Measurements from ENCODE around the gene ZNF438.
"Not testable (repeated sequence)": the region's sequence is repeated elsewhere in the genome, so short reads cannot be mapped to it uniquely, and the experiment has no call there.

The ZNF438 gene

DNA sequence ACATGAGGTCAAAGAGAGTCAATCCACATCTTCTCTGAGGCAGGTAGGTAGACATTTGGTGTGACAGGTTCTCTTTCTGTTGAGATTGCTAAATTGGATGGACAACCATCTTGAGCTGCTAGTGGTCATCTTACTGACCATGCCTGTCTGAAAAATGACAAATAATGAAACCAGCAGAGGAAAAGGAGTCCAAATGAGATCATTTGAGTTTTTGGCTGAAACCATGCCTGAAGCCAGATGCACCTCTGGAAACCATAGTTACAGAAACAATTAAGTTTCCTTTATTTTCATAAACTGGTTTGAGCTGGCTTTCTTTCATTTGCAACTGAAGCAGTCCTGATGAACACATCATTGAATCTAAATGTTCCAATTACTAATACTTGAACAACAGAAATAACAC, 100.6 kb downstream of the ZNF438 start:
- Mint-ChIP-seq H3K4me1 (peaks cover 17% of the 10 kb centered on the region), H3K27me3 (no peaks in the 10 kb centered on the region), H3K36me3 (ENCODE audit: low read depth) (peaks cover 28% of the 10 kb centered on the region), H3K9me3 (peaks cover 9% of the 10 kb centered on the region), H3K4me3 (no peak overlapping the region), H3K27ac (no peak overlapping the region)
- DNase-seq (no peak), ATAC-seq (no peak)

DNA sequence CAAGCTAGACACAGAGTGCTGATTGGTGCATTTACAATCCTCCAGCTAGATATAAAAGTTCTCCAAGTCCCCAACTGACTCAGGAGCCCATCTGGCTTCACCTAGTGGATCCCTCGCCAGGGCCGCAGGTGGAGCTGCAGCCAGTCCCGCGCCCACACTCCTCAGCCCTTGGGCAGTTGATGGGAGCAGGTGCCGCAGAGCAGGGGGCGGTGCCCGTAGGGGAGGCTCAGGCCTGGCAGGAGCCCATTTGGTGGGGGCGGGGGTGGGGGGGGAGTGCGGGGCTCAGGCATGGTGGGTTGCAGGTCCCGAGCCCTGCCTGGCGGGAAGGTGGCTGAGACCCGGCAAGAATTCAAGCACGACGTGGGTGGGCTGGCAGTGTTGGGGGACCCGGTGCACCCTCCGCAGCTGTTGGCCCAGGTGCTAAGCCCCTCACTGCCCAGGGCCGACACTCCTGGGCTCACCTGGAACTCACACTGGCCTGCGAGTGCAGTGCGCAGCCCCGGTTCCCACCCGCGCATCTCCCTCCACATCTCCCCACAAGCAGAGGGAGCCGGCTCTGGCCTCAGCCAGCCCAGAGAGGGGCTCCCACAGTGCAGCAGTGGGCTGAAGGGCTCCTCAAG, 101.7 kb downstream of the ZNF438 start:
- ATAC-seq (no peak), DNase-seq (no peak)
- peaks cover 20% of the 10 kb centered on the region for H3K36me3 Mint-ChIP-seq (ENCODE audit: low read depth)
- no peak overlapping the region for H3K27ac Mint-ChIP-seq
- H3K4me1 Mint-ChIP-seq, result peaks cover 13% of the 10 kb centered on the region
- H3K27me3 Mint-ChIP-seq, result no peaks in the 10 kb centered on the region
- H3K4me3 Mint-ChIP-seq, result no peak overlapping the region
- H3K9me3 Mint-ChIP-seq, result peaks cover 7% of the 10 kb centered on the region

DNA sequence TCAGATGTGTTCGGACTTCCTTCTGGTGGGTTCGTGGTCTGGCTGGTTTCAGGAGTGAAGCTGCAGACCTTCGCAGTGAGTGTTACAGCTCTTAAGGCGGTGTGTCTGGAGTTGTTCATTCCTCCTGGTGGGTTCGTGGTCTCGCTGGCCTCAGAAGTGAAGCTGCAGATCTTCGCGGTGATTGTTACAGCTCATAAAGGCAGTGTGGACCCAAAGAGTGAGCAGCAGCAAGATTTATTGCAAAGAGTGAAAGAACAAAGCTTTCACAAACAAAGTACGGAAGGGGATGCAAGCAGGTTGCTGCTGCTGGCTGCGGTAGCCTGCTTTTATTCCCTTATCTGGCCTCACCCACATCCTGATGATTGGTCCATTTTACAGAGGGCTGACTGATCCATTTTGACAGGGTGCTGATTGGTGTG, 102.3 kb downstream of the ZNF438 start:
- H3K27me3 Mint-ChIP-seq, ATAC-seq: not testable (repeated sequence)
- peaks cover 12% of the 10 kb centered on the region for H3K4me1 Mint-ChIP-seq
- H3K4me3 Mint-ChIP-seq, result peak overlapping the region; percentile 57
- peak; percentile 3 for DNase-seq
- peaks cover 25% of the 10 kb centered on the region for H3K36me3 Mint-ChIP-seq (ENCODE audit: low read depth)
- peaks cover 10% of the 10 kb centered on the region for H3K9me3 Mint-ChIP-seq
- peak overlapping the region; percentile 37 for H3K27ac Mint-ChIP-seq

DNA sequence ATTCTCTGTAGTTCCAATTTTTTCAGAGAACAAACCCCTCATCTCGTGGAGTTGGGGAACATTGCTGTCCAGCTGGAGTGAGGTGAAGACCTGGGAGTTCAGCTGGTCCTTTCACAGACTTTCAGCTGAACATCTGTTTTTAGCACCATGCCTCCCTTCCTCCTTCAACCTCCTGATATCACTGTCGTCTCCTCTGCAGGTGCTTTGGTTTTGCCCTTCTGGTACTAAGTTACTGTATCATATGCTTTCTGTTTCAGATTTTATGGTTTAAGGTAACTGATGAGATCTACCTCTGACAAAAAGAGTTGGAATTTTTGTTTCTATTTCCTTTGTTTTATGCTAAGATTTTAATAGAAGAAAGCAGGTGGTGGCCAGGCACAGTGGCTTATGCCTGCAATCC, 102.9 kb downstream of the ZNF438 start:
- DNase-seq (no peak), ATAC-seq (no peak)
- Mint-ChIP-seq H3K4me1 (peaks cover 12% of the 10 kb centered on the region), H3K36me3 (ENCODE audit: low read depth) (peaks cover 29% of the 10 kb centered on the region), H3K27me3 (no peaks in the 10 kb centered on the region), H3K9me3 (peaks cover 14% of the 10 kb centered on the region), H3K27ac (peak overlapping the region; percentile 37), H3K4me3 (peak overlapping the region; percentile 57)

DNA sequence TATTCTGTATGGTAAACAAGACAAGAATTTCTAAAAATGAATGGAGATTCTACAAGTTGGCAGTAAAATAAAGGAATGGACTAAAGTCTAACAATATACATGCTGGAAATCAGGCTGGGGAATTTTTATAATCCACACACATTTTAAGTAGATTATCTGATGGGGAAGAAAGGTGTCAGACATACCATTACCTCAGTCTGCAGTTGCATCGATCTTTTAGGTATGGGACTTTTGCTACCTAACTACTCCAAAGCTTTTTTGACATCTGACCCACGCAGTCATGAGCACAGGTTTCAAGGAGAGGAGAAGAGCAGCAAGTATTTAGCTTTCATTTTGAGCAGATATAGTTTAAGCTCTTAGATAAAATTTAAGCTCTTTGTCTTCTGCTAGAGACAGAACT, 113.0 kb downstream of the ZNF438 start:
- Mint-ChIP-seq H3K27ac (no peak overlapping the region), H3K9me3 (peaks cover 7% of the 10 kb centered on the region)

DNA sequence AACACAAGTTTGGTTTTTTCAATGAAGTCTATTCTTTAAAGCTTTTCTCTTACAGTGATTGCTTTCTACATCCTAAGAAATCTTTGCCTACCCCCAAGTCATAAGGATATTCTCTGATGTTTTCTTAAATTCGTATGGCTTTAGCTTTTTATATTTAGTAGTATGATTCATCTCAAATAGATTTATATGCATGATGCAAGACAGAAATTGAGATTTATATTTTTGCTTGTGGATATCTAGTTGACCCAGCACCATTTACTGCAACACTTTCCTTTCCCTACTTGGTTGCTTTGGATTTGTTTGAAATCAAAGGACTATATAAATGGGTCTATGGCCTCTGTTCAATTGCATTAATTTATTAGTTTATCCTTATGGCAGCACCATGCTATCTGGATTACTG, 113.9 kb downstream of the ZNF438 start:
- Mint-ChIP-seq H3K9me3 (no peaks in the 10 kb centered on the region), H3K4me1 (no peaks in the 10 kb centered on the region), H3K27ac (no peak overlapping the region), H3K27me3 (no peaks in the 10 kb centered on the region), H3K4me3 (no peak overlapping the region), H3K36me3 (ENCODE audit: low read depth) (peaks cover 4% of the 10 kb centered on the region)
- ATAC-seq (no peak), DNase-seq (no peak)

More for the DNA sequence above, 113.0 kb downstream of the ZNF438 start:
- Mint-ChIP-seq H3K36me3 (ENCODE audit: low read depth) (peaks cover 10% of the 10 kb centered on the region), H3K4me1 (no peaks in the 10 kb centered on the region), H3K27me3 (no peaks in the 10 kb centered on the region), H3K4me3 (no peak overlapping the region)
- DNase-seq (no peak), ATAC-seq (no peak)

DNA sequence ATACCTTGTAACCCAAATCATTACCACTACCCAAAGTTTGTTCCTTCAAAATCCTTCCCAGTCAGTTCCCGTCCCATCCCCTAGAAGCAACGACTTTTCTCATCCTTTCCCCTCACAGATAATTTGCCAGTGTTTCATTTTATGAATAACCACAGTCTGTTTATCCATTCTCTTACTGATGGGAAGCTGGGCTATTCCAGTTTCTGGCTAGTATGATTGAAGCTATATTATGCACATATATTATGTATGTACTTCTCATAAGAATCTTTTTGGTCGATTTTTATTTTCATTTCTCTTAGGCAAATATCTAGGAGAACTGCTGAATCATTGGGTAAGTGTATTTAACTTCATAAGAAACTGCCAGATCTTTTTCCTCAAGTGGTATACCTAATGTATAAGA, 114.6 kb downstream of the ZNF438 start:
- Mint-ChIP-seq H3K27me3 (no peaks in the 10 kb centered on the region), H3K27ac (no peak overlapping the region), H3K4me3 (no peak overlapping the region), H3K9me3 (no peaks in the 10 kb centered on the region), H3K4me1 (no peaks in the 10 kb centered on the region), H3K36me3 (ENCODE audit: low read depth) (peaks cover 4% of the 10 kb centered on the region)
- DNase-seq, result no peak
- ATAC-seq, result no peak

DNA sequence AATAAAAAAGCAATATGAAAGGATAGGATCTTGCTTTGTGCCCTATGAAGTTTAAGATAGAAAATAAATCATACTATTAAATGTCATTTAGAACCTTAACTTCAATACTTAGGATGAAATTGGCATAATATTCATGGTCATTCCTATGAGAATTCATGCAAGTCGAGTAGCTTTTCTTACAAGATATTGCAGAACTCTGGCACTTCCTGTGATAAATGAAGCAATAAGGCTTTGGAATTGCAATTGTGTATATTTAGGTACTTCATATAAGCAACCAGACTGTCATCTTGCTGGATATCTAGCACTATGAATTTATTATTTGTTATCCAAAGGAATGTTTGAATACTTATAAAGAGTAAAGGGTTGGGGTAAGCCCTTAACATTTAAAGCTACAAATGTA, 116.5 kb downstream of the ZNF438 start:
- DNase-seq (no peak), ATAC-seq (no peak)
- H3K4me3 Mint-ChIP-seq, result no peak overlapping the region
- H3K9me3 Mint-ChIP-seq, result no peaks in the 10 kb centered on the region
- no peaks in the 10 kb centered on the region for H3K27me3 Mint-ChIP-seq
- H3K36me3 Mint-ChIP-seq (ENCODE audit: low read depth), result peaks cover 4% of the 10 kb centered on the region
- H3K4me1 Mint-ChIP-seq, result no peaks in the 10 kb centered on the region
- H3K27ac Mint-ChIP-seq, result no peak overlapping the region

DNA sequence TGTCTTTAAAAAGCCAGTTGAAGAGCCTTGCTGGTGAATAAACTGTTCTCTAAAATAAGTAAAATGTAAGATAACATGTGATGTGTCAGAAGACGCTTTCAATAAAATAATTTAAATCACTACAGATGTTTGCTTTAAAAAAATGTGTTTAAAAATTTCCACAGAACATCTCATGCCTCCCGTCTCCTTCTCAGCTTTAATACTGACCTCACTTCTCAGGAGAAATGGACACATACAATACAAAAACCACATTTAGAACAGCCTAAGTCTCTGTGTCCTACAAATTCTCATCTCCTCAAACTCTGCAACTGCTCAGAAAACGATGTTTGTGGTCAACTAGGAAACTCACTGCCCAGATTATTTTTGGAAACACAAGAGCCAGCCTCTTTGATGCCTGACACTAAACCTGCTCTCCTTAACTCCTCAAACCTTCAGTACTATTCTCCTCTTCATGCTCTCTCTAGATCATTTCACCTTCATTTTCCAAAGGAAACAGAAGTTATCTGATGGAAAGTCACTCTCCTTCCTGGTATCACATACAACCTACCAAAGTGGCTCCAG, 120.3 kb downstream of the ZNF438 start:
- H3K27ac Mint-ChIP-seq, result no peak overlapping the region
- H3K27me3 Mint-ChIP-seq, result no peaks in the 10 kb centered on the region
- H3K4me3 Mint-ChIP-seq, result no peak overlapping the region
- peaks cover 9% of the 10 kb centered on the region for H3K36me3 Mint-ChIP-seq (ENCODE audit: low read depth)
- ATAC-seq (no peak), DNase-seq (no peak)
- H3K9me3 Mint-ChIP-seq, result no peaks in the 10 kb centered on the region
- no peaks in the 10 kb centered on the region for H3K4me1 Mint-ChIP-seq

DNA sequence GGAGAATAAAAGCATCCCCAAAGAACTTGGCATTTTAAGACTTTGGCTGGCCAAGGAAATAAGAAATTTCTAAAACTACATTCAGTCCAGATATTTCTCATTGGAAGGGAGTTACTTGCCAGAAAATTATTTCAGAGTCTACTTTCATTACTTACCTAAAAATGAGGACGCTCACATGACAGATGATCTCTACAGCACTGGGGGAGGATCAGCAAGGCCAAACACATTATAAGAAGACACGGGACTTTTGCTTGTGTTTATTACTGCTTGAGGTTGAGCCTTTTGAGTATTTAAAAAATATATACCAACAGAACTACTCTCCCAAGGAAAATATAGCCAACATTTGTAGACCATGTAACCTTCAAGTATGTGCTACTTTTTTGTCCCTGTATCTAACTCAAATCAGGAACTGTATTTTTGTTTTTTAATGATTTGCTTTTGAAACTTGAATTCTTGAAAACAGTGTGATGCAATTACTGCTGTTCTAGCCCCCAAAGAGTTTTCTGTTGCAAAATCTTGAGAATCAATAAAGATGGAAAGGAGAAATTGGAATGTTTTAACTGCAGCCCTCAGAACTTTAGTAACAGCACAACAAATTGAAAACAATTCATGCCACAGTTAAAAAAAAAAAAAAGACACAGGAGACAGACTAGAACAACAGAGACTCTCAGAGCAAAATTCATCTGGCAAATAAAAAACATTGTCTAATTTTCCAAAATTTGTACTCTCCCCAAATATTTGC, 128.1 kb downstream of the ZNF438 start:
- no peak for ATAC-seq
- H3K27ac Mint-ChIP-seq, result no peak overlapping the region
- peaks cover 10% of the 10 kb centered on the region for H3K9me3 Mint-ChIP-seq
- no peaks in the 10 kb centered on the region for H3K27me3 Mint-ChIP-seq
- peaks cover 32% of the 10 kb centered on the region for H3K36me3 Mint-ChIP-seq (ENCODE audit: low read depth)
- no peak for DNase-seq
- no peaks in the 10 kb centered on the region for H3K4me1 Mint-ChIP-seq
- H3K4me3 Mint-ChIP-seq, result no peak overlapping the region

DNA sequence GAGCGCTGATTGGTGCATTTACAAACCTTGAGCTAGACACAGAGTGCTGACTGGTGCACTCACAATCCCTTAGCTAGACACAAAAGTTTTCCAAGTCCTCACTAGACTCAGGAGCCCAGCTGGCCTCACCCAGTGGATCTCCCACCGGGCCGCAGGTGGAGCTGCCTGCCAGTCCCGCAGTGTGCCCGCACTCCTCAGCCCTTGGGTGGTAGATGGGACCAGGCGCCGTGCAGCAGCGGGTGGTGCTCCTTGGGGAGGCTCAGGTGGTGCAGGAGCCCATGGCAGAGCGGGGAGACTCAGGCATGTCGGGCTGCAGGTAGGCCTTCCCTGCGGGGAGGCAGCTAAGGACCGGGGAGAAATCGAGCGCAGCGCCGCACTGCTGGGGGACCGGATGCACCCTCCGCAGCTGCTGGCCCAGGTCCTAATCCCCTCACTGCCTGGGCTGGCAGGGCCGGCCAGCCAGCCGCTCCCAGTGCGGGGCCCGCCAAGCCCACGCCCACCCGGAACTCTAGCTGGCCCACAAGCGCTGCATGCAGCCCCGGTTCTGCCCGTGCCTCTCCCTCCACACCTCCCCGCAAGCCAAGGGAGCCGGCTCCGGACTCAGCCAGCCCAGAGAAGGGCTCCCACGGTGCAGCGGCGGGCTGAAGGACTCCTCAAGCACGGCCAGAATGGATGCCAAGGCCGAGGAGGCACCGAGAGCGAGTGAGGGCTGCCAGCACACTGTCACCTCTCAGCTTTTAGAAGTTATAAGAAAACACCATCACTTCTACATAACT, 128.9 kb downstream of the ZNF438 start:
- no peak overlapping the region for H3K4me3 Mint-ChIP-seq
- ATAC-seq (no peak), DNase-seq (no peak)
- peaks cover 32% of the 10 kb centered on the region for H3K36me3 Mint-ChIP-seq (ENCODE audit: low read depth)
- no peaks in the 10 kb centered on the region for H3K27me3 Mint-ChIP-seq
- no peak overlapping the region for H3K27ac Mint-ChIP-seq
- peaks cover 10% of the 10 kb centered on the region for H3K9me3 Mint-ChIP-seq
- no peaks in the 10 kb centered on the region for H3K4me1 Mint-ChIP-seq

DNA sequence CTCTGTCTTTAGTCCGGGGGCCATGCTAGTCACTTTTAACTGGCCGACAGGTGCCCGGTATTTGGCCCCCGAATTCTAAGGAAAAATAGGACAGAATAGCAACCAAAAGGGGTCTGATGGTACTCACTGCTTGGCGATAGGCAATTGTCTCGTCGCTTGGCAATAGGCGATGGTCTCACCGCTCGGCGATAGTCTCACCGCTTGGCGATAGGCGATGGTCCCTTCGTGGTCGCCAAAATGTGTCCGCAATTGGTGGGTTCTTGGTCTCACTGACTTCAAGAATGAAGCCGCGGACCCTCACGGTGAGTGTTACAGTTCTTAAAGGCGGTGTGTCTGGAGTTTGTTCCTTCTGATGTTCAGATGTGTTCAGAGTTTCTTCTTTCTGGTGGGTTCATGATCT, 130.2 kb downstream of the ZNF438 start:
- not testable (repeated sequence) for H3K9me3 Mint-ChIP-seq, H3K4me1 Mint-ChIP-seq, DNase-seq, ATAC-seq, H3K27me3 Mint-ChIP-seq, H3K27ac Mint-ChIP-seq, H3K4me3 Mint-ChIP-seq
- H3K36me3 Mint-ChIP-seq (ENCODE audit: low read depth), result peaks cover 24% of the 10 kb centered on the region

DNA sequence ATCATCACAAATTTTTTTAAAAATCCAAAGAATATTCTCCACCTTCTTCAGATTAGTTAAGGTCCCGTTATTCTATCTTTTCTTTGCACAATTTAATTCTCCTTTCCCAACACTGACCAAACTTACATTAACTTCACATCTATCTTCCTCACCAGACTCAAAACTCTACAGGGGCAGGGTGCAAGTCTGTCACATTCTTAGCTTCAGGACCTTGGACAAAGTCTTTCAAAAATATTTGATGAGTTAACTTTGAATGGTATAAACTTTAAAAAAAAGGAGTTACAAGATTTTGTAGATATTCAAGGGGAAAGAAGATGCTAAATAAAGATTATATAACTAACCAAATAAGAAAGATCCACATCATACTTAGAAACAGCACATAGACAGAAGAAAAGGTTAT, 132.7 kb downstream of the ZNF438 start:
- Mint-ChIP-seq H3K9me3 (peaks cover 10% of the 10 kb centered on the region), H3K4me1 (peaks cover 5% of the 10 kb centered on the region), H3K27me3 (no peaks in the 10 kb centered on the region), H3K36me3 (ENCODE audit: low read depth) (peaks cover 24% of the 10 kb centered on the region), H3K27ac (no peak overlapping the region), H3K4me3 (no peak overlapping the region)
- DNase-seq (no peak), ATAC-seq (no peak)

DNA sequence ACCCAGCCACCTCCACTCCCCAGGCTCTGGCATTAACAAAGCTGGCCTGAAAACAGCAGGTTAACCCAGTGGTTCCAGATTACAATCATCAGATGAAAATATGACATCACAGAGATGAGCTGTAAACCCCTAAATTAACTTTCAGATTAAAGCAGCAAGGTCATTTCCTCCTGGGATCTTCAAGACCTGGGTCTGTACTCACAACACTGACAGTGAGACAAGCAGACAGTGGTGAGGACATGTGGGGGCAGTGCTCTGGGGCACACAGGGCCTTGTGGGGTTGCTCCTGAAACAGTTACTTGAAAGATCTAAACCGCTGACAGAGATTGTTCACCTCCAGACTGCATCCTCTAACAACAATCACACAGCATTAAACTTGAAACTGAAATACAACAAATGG, 134.1 kb downstream of the ZNF438 start:
- H3K4me1 Mint-ChIP-seq, result peaks cover 5% of the 10 kb centered on the region
- peak; percentile 61 for ATAC-seq
- no peak for DNase-seq
- H3K36me3 Mint-ChIP-seq (ENCODE audit: low read depth), result peaks cover 24% of the 10 kb centered on the region
- H3K27ac Mint-ChIP-seq, result no peak overlapping the region
- H3K27me3 Mint-ChIP-seq, result no peaks in the 10 kb centered on the region
- H3K9me3 Mint-ChIP-seq, result peaks cover 10% of the 10 kb centered on the region
- H3K4me3 Mint-ChIP-seq, result no peak overlapping the region

DNA sequence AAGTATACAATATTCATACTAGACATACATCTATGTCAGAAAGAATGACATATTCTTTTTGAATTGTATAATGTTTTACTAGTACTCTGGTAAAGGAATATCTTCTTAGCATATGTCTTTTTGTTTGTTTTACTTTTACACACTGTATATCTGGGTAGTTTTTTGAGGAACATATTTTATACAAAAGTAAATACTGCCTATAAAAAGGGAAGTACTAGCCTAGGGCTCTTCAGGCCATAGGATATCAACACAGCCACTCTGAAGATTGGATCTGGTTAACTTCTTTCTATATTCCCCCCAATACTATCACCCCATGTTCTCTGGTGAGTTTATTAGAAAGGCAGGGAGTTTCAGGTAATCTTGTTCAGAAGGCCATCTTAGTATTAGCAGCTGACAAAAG, 134.6 kb downstream of the ZNF438 start:
- H3K4me3 Mint-ChIP-seq, result no peak overlapping the region
- no peak for ATAC-seq

More for the DNA sequence above, 134.6 kb downstream of the ZNF438 start:
- no peak for DNase-seq
- peaks cover 20% of the 10 kb centered on the region for H3K36me3 Mint-ChIP-seq (ENCODE audit: low read depth)
- peaks cover 5% of the 10 kb centered on the region for H3K4me1 Mint-ChIP-seq
- H3K27me3 Mint-ChIP-seq, result no peaks in the 10 kb centered on the region
- no peak overlapping the region for H3K27ac Mint-ChIP-seq
- peaks cover 10% of the 10 kb centered on the region for H3K9me3 Mint-ChIP-seq
